Gastroesophageal sphincter (tissue), 2 donors: ENCODE data around the gene B3GALT2.

Experiments used
- EP300 ChIP-seq: sonication (generic); formaldehyde crosslinking; IDR thresholded peaks from one replicate; pipeline ENCODE4 v1.6.1; 2017; ENCODE audit warnings: antibody characterized with exemption, mild to moderate bottlenecking
- POLR2A ChIP-seq, 2 donors: fragments of 450-650 bp; IDR thresholded peaks; one replicate each; pipeline ENCODE4 v1.6.1; 2017; ENCODE audit warnings: antibody characterized with exemption in 2 of 2, mild to moderate bottlenecking in 2 of 2, moderate library complexity in 1 of 2
- POLR2AphosphoS5 ChIP-seq: sonication (generic); formaldehyde crosslinking; IDR thresholded peaks from one replicate; pipeline ENCODE4 v1.6.1; 2017; ENCODE audit warnings: antibody characterized with exemption

- TF ChIP-seq POLR2AphosphoS5 (no peak), EP300 (no peak), POLR2A (IDR thresholded peaks at IDR 0.05) (no peak)
Measured at GRCh38 chr1:193144999-193145398, 41.4 kb downstream of the B3GALT2 start.
